Measurements from ENCODE around the gene GPRC5C. TPM values are rescaled to one million over a fixed set of nuclear protein-coding genes. Genes with fewer than 3 reads are reported as not detected.

GPRC5C gene
- total RNA-seq, 3 donors from 2014 or later (not counting 1 experiment from before 2014, with no cell fraction given), result 0.26 to 0.60 (median 0.29) TPM

GRCh38 chr17:74465378-74466110 lies 33.7 kb downstream of the GPRC5C start:
- WGBS (ENCODE audit: insufficient coverage), result 42% methylated on average over 8 of the region's 8 CpGs
- peaks cover 68% of the 10 kb centered on the region for H3K4me1 ChIP-seq (ENCODE audit: control insufficient read depth, insufficient read depth, low read length)
- TF ChIP-seq, protein P1, sequence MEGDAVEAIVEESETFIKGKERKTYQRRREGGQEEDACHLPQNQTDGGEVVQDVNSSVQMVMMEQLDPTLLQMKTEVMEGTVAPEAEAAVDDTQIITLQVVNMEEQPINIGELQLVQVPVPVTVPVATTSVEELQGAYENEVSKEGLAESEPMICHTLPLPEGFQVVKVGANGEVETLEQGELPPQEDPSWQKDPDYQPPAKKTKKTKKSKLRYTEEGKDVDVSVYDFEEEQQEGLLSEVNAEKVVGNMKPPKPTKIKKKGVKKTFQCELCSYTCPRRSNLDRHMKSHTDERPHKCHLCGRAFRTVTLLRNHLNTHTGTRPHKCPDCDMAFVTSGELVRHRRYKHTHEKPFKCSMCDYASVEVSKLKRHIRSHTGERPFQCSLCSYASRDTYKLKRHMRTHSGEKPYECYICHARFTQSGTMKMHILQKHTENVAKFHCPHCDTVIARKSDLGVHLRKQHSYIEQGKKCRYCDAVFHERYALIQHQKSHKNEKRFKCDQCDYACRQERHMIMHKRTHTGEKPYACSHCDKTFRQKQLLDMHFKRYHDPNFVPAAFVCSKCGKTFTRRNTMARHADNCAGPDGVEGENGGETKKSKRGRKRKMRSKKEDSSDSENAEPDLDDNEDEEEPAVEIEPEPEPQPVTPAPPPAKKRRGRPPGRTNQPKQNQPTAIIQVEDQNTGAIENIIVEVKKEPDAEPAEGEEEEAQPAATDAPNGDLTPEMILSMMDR (IDR thresholded peaks at IDR 0.05), result no peak

DNA sequence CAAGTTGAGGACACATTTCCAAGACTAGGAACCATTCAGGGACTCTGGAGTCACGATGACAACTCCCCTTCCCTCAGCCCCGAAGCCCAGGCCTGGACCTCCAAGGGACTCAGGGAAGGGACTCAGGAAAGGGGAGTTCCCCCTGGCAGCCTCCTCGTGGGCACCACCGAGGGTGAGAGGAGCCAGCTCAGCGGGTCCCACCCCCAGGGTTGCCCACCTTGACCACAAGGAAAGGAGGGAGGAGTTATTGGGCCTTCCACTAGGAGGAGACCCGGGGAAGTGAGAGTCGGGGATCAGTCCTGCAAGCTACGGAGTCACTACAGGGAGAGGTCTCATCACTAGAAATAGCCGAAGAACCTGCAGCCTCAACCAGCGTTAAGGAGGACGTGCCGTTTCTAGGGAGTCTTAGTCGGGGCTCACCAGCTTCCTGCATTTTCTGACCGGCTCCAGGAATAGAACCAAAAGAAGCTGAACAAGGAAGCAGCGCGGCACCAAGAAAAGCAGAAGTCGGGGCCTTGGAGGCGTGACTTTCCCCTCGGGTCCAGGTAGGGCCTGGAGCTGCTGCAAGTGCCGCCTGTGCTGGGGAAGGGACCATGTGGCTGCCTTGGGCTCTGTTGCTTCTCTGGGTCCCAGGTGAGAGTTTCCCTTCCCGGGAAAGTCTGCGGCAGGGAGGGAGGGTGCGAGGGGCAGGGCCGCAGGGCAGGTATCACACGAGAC lies 34.4 kb downstream of the GPRC5C start, which contains the start of gene CD300A:
Gene CD300A (plus strand): TSS at position 524 of the 717 bp plus-strand sequence. CDS start 70 bp downstream, at position 594.
- Mint-ChIP-seq H3K4me3 (no peak within 1 kb of the TSS), H3K27me3 (ENCODE audit: low read depth in 2 of 2) (no peaks in the 10 kb centered on the region), H3K4me1 (peaks cover 29 to 45% of the 10 kb centered on the region in 2 donors), H3K9me3 (no peaks in the 10 kb centered on the region), H3K36me3 (peaks cover 4% of the 10 kb centered on the region), H3K27ac (no peak within 1 kb of the TSS)
- no peaks in the 10 kb centered on the region for H3K27me3 ChIP-seq (ENCODE audit: control insufficient read depth, insufficient read depth, low read length)
- H3K4me1 ChIP-seq (ENCODE audit: control insufficient read depth, insufficient read depth, low read length), result peaks cover 66% of the 10 kb centered on the region
- 6% methylated on average over 25 of the region's 25 CpGs for WGBS (ENCODE audit: insufficient coverage)
- peaks cover 14% of the 10 kb centered on the region for H3K36me3 ChIP-seq (ENCODE audit: control insufficient read depth, insufficient read depth, low read length)
- H3K9me3 ChIP-seq (ENCODE audit: control insufficient read depth, insufficient read depth, low read length), result no peaks in the 10 kb centered on the region
- peak within 1 kb of the TSS; percentile 80 for H3K27ac ChIP-seq (ENCODE audit: low read length)
- peak within 1 kb of the TSS; percentile 83 for H3K4me3 ChIP-seq (ENCODE audit: low read length)
- peak in 1 of 2 donors; percentile 48 for DNase-seq
- intact Hi-C loops (cut with micrococcal nuclease), result no loop called here
- TF ChIP-seq, protein P1 (IDR thresholded peaks at IDR 0.05), result no peak
- ATAC-seq, result peak in 2 of 3 donors; percentile 2 to 3

More at GRCh38 chr17:74465378-74466110, 33.7 kb downstream of the GPRC5C start:
- H3K9me3 Mint-ChIP-seq, result no peaks in the 10 kb centered on the region
- H3K4me3 Mint-ChIP-seq, result no peak overlapping the region
- H3K36me3 ChIP-seq (ENCODE audit: control insufficient read depth, insufficient read depth, low read length), result peaks cover 10% of the 10 kb centered on the region
- H3K27ac Mint-ChIP-seq, result no peak overlapping the region
- no peak for DNase-seq
- no peaks in the 10 kb centered on the region for H3K27me3 Mint-ChIP-seq (ENCODE audit: low read depth in 2 of 2)
- H3K36me3 Mint-ChIP-seq, result no peaks in the 10 kb centered on the region
- peaks cover 25 to 44% of the 10 kb centered on the region in 2 donors for H3K4me1 Mint-ChIP-seq
- intact Hi-C loops (cut with micrococcal nuclease), result no loop called here
- no peaks in the 10 kb centered on the region for H3K27me3 ChIP-seq (ENCODE audit: control insufficient read depth, insufficient read depth, low read length)
- no peaks in the 10 kb centered on the region for H3K9me3 ChIP-seq (ENCODE audit: control insufficient read depth, insufficient read depth, low read length)
- peak overlapping the region; percentile 80 for H3K27ac ChIP-seq (ENCODE audit: low read length)
- H3K4me3 ChIP-seq (ENCODE audit: low read length), result peak overlapping the region; percentile 83
- peak in 1 of 3 donors; percentile 0 for ATAC-seq

DNA sequence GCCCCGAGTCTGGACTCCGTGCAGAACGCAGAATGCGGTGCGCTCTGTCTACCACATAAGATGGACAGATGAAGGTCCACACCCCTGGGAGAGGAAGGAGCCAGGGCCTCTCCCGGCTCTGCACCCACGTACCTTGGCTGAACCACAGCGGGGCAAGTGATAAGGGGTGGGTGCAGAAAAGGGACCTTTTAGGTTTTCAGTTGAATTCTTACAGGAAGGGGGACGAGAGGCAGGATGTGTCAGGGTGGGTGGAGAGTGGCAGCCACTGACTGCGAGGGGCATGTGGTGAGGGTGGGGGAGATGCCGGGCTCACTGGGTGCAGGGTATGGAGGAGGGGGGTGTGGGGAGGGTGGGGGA lies 34.9 kb downstream of the GPRC5C start:
- no peak overlapping the region for H3K4me3 Mint-ChIP-seq
- H3K27me3 Mint-ChIP-seq (ENCODE audit: low read depth in 2 of 2), result no peaks in the 10 kb centered on the region
- intact Hi-C loops (cut with micrococcal nuclease), result no loop called here
- H3K4me1 Mint-ChIP-seq, result peaks cover 35 to 45% of the 10 kb centered on the region in 2 donors
- no peak overlapping the region for H3K27ac Mint-ChIP-seq
- ATAC-seq (peak in 2 of 3 donors; percentile 10 to 27), DNase-seq (no peak)
- H3K27ac ChIP-seq (ENCODE audit: low read length), result peak overlapping the region; percentile 80
- peaks cover 19% of the 10 kb centered on the region for H3K36me3 ChIP-seq (ENCODE audit: control insufficient read depth, insufficient read depth, low read length)
- peaks cover 9% of the 10 kb centered on the region for H3K36me3 Mint-ChIP-seq
- WGBS (ENCODE audit: insufficient coverage), result 6% methylated on average over 11 of the region's 11 CpGs
- H3K4me3 ChIP-seq (ENCODE audit: low read length), result peak overlapping the region; percentile 83
- H3K4me1 ChIP-seq (ENCODE audit: control insufficient read depth, insufficient read depth, low read length), result peaks cover 66% of the 10 kb centered on the region
- no peaks in the 10 kb centered on the region for H3K9me3 Mint-ChIP-seq
- H3K9me3 ChIP-seq (ENCODE audit: control insufficient read depth, insufficient read depth, low read length), result no peaks in the 10 kb centered on the region
- no peaks in the 10 kb centered on the region for H3K27me3 ChIP-seq (ENCODE audit: control insufficient read depth, insufficient read depth, low read length)
- TF ChIP-seq, protein P1 (IDR thresholded peaks at IDR 0.05), result no peak
